A172 (cell line): ENCODE data around the gene TRMT44. TPM values are rescaled to one million over a fixed set of nuclear protein-coding genes. Genes with fewer than 3 reads are reported as not detected.

ENCODE experiments used
- DNase-seq: peaks from one replicate; pipeline ENCODE4 v3.0.0-alpha.2; 2015; ENCODE audit warnings: low spot score
- total RNA-seq: library from RNA; depleted of rRNA; stranded (reverse); fragments of >200 nt; shearing (Covaris generic); gene quantifications from 2 replicates; pipeline ENCODE4 v1.2.3, GENCODE V29; 2014

Gene TRMT44
- total RNA-seq, 1 experiment from 2014 or later = 8.4 TPM

GRCh38 chr4:8493484-8493883 is 52.9 kb downstream of the TRMT44 start:
- no peak for DNase-seq

- no peak for DNase-seq
These were observed 53.6 kb downstream of the TRMT44 start for GRCh38 chr4:8494218-8494617.

- DNase-seq = no peak
These were observed 54.5 kb downstream of the TRMT44 start for GRCh38 chr4:8494983-8495548.

- DNase-seq = no peak
These were observed 55.2 kb downstream of the TRMT44 start for GRCh38 chr4:8495803-8496202.

- DNase-seq = no peak
These were observed 57.2 kb downstream of the TRMT44 start for GRCh38 chr4:8497762-8498161.

DNA sequence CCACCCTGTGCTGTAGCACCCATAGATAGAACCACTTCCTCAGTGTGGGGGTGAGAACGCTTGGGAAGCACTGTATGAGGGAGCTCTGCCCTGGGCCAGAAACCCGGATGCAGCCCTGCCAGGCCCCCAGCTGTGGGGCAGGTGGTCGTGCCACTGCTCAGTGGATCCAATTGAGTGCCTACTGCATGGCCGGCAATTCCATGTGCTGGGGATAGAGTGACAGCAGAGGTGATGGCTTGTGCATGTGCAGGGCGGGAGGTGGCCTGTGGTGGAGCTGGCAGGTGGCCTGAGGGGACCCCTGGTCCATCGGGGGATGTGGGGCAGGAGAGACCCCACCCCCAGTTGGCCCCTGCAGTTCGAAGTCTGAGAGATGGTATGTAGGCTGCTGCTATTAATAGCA is 60.4 kb downstream of the TRMT44 start:
- no peak for DNase-seq

GRCh38 chr4:8501781-8502180 is 61.2 kb downstream of the TRMT44 start:
- no peak for DNase-seq

- no peak for DNase-seq
These were observed 61.8 kb downstream of the TRMT44 start for GRCh38 chr4:8502371-8502770.

DNA sequence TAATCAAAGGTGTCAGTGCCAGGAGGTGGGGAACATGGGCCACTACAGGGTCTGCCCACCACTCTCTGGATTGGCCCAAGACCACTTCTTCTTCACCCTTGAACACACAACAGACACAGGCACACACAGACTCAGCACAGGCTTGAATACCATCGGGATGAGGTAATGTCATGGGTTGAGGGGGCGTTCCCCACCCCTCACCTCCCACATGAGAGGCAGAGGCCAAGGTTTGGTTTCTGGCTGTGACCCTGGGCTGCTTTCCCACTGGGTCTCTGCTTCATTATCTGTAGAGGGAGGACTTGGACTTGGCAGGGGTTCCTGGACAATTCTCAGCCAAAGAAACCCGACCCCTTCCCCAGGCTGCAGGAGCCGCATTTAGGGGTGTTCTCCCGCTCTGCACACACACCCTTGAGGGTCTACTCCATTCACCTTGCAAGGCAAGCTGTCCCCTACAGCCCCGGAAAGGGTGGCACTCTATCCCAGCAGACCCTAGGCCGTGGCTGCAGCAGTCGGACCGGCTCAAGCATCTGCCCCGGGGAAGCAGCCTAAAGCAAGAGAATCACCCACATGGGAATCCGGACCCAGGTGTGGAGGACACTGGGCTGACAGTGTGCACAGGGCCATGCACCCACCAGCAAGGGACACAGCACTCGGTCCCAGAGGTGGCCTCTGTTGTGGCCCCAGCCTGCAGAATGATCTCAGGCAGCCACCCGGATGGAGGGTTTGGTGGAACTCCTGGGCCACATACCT is 62.4 kb downstream of the TRMT44 start:
- DNase-seq = no peak

DNA sequence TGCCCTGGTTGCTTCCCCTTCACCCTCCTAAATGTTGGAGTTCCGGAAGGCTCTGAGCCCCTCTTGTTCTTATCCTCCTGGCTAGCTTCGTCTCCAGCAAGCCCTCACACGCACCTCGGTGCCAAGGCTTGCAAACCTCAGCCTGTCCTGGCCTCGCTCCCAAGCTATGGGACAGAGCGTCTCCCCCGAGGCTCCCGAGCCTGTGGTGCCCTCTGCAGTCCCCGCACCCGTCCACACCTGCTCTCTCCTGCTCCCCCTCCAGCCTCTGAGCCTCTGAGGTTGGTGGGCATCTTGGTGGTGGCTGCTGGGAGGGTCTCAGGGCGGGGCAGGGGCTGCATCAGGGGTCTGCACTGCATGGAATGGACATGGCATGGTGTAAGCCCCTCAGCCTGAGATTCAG is 63.2 kb downstream of the TRMT44 start:
- DNase-seq = no peak

DNA sequence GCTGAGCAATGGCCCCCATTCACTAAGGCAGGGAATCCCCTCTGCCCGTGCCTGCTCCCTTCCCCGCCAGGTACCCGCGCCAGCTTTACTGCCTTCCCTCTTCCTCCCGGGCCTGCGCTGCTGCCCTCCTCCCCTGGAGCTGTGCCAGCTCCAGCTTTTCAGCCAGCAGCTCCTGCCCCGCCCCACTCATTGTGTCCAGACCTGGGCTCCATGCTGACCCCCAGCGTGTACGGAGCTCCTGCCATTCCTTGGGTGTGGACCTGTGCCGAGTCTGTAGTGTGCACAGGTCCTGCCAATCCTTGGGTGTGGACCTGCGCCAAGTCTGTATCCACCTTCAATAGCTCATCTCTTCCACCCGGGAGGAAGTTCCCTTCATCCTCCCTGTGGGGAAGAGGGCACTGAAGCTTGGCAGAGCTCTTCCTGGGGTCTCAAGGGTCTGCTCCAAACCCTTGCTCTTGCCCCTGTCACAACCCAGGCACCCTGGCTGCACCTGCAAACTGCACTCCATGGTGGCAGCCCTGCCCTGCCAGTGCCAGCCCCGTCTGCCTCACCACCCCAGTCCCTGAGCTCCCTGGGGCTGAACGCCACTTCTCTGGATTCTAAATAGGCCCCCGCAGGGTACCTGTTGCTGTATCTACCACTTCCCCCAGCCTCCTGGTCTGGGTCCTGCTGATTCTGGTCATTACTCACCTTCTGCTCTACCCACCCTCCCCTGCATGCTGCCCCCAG is 63.9 kb downstream of the TRMT44 start:
- no peak for DNase-seq

- no peak for DNase-seq
These were observed 64.7 kb downstream of the TRMT44 start for GRCh38 chr4:8505229-8505628.

- DNase-seq = no peak
These were observed 65.4 kb downstream of the TRMT44 start for GRCh38 chr4:8506006-8506372.

GRCh38 chr4:8506373-8507195 is 66.0 kb downstream of the TRMT44 start:
- no peak for DNase-seq

DNA sequence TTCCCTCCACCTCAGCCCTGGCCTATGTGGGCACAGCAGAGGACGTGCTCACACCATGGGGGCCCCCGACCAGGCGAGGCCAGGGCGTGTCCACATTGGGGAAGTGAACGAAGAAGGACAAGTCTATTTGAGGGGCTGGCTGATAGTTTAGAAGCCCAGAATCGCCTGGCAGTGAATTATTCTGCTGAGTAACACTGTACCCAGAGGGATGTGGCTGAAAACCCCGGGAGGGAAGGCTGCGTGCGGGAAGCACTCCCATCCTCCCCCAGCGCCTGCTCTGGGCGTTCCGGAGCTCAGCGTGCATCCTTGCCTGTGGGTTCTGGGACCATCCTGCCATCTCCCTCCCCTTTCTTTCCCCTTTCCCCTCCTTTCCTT is 66.6 kb downstream of the TRMT44 start:
- no peak for DNase-seq

DNA sequence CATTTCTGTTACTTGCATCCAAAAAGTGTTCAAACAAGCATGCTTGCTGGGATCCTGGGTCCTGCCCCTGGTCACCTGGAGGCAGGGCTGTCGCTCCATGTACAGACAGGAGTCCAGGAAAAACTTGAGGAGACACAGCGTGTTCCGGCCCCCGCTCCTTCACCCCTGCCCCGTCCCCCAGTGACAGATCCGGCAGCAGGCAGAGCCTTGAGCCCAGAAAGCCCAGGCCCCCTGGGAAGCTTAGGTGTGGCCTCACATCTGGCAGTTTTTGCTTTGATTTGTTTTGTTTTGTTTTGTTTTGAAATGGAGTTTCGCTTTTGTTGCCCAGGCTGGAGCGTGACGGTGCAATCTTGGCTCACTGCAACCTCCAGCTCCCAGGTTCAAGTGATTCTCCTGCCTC is 67.0 kb downstream of the TRMT44 start:
- no peak for DNase-seq

DNA sequence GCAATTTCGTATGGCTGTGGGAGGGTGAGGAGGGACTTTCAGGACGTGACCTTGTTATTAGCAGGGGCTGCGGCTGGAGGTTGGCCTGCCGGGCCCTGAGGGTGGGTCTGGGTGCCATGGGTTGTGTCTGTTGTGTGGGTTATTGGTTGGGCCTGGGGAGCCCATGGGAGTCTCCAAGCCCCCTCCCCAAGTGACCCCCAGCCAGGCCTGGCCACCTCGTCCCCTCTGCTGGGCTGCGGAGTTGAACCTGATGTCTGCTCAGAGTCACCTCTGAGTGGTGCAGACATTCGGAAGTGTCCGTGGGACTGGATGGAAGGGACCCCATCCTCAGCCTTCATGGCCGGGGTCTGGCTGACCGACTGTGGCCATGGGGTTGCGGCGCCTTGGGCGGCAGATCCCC is 67.7 kb downstream of the TRMT44 start:
- DNase-seq = no peak

- no peak for DNase-seq
These were observed 68.2 kb downstream of the TRMT44 start for GRCh38 chr4:8508740-8509139.

GRCh38 chr4:8509311-8509950 is 68.9 kb downstream of the TRMT44 start:
- DNase-seq = no peak

DNA sequence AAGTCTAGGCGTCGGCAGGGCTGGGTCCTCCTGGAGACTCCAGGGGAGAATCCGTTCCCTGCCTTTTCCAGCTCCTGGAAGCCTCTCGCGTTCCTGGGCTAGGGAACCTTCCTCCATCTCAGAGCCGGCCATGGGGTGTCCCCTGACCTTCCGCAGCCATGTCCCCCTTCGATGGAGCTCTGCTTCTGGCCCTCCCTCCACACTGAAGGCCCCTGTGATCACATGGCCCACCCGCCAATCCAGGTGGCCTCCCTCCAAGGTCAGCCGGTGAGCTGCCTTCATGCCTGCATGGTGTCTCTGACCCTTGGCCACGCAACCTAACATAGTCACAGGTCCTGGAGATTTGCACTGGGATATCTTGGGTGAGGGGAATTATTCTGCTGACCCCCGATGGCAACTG is 69.6 kb downstream of the TRMT44 start:
- DNase-seq = no peak

GRCh38 chr4:8510611-8511285 is 70.2 kb downstream of the TRMT44 start:
- no peak for DNase-seq
